H1 (cell line): ENCODE measurements around the gene LGALSL.

Source experiments
- ASH2L ChIP-seq: fragments of 200-600, 300-600 bp; sonication (generic); IDR thresholded peaks from one replicate; pipeline ENCODE4 v1.7.1; 2017; ENCODE audit warnings: low read length
- BACH1 ChIP-seq: IDR thresholded peaks from 2 replicates; pipeline ENCODE4 v1.6.1; 2012; ENCODE audit warnings: low read length, improper control_type of control experiment
- BCL11A ChIP-seq, 2 experiments: IDR thresholded peaks; one replicate each; pipeline ENCODE4 v1.6.1; 2011; ENCODE audit warnings: low read depth in 2 of 2, low read length in 2 of 2, mild to moderate bottlenecking in 2 of 2
- CBX5 ChIP-seq: fragments of 300-800, 300-1000 bp; sonication (generic); IDR thresholded peaks from 2 replicates; pipeline ENCODE4 v1.7.1; 2016; ENCODE audit warnings: antibody characterized with exemption, low read length, low read depth
- CHD1 ChIP-seq: IDR thresholded peaks from 2 replicates; pipeline ENCODE4 v1.6.1; 2012; ENCODE audit warnings: low read depth, low read length, improper control_type of control experiment
- CTCF ChIP-seq, 3 experiments: IDR thresholded peaks; 1 replicate in 2 of 3; 2 replicates in 1 of 3; pipeline versions ENCODE4 v1.5.1 to v1.6.1; 2011; ENCODE audit warnings: low read length in 3 of 3, mild to moderate bottlenecking in 3 of 3, inconsistent platforms in 2 of 3, low read depth in 1 of 3, moderate library complexity in 1 of 3; ENCODE audit not compliant: insufficient read depth in 1 of 3; ENCODE audit errors: control extremely low read depth in 1 of 3
- JUN ChIP-seq: IDR thresholded peaks from 2 replicates; pipeline ENCODE4 v1.6.1; 2011; ENCODE audit warnings: low read depth, mild to moderate bottlenecking, improper control_type of control experiment, low read length
- KDM1A ChIP-seq: fragments of 200-600, 300-600 bp; sonication (generic); IDR thresholded peaks from 2 replicates; pipeline ENCODE4 v1.7.1; 2016; ENCODE audit warnings: mild to moderate bottlenecking, low read length, borderline replicate concordance
- NANOG ChIP-seq: IDR thresholded peaks from 2 replicates; pipeline ENCODE4 v1.6.1; 2011; ENCODE audit warnings: low read length, low read depth, mild to moderate bottlenecking, inconsistent platforms; ENCODE audit not compliant: insufficient read depth, poor library complexity, severe bottlenecking
- POLR2A ChIP-seq, 2 experiments: IDR thresholded peaks; 1 replicate in 1 of 2; 2 replicates in 1 of 2; pipeline ENCODE4 v1.6.1; 2011; ENCODE audit warnings: low read depth in 2 of 2, low read length in 2 of 2, mild to moderate bottlenecking in 2 of 2; ENCODE audit errors: control extremely low read depth in 1 of 2
- POLR2AphosphoS5 ChIP-seq: IDR thresholded peaks from 2 replicates; pipeline ENCODE4 v1.6.1; 2011; ENCODE audit warnings: low read depth, low read length
- SP1 ChIP-seq: IDR thresholded peaks from 2 replicates; pipeline ENCODE4 v1.6.1; 2011; ENCODE audit warnings: low read depth, low read length
- SP2 ChIP-seq: IDR thresholded peaks from 2 replicates; pipeline ENCODE4 v1.6.1; 2012; ENCODE audit warnings: mild to moderate bottlenecking, low read length, inconsistent platforms

- TF ChIP-seq POLR2A (IDR thresholded peaks at IDR 0.05; ENCODE audit: control extremely low read depth in 1 of 2, low read depth in 2 of 2, low read length in 2 of 2) (no peak), CTCF (IDR thresholded peaks at IDR 0.05; ENCODE audit: control extremely low read depth in 1 of 3, insufficient read depth in 1 of 3, low read depth in 1 of 3, low read length in 3 of 3) (no peak), SP2 (no peak), KDM1A (no peak), SP1 (no peak), JUN (no peak), BACH1 (no peak), ASH2L (no peak), CHD1 (no peak), POLR2AphosphoS5 (no peak), NANOG (no peak), BCL11A (IDR thresholded peaks at IDR 0.05; ENCODE audit: low read depth in 2 of 2, low read length in 2 of 2) (no peak), CBX5 (no peak)
Measured at GRCh38 chr2:64474636-64475035, 20.7 kb downstream of the LGALSL start.
